ENCODE measurements around the gene INMT.

DNA sequence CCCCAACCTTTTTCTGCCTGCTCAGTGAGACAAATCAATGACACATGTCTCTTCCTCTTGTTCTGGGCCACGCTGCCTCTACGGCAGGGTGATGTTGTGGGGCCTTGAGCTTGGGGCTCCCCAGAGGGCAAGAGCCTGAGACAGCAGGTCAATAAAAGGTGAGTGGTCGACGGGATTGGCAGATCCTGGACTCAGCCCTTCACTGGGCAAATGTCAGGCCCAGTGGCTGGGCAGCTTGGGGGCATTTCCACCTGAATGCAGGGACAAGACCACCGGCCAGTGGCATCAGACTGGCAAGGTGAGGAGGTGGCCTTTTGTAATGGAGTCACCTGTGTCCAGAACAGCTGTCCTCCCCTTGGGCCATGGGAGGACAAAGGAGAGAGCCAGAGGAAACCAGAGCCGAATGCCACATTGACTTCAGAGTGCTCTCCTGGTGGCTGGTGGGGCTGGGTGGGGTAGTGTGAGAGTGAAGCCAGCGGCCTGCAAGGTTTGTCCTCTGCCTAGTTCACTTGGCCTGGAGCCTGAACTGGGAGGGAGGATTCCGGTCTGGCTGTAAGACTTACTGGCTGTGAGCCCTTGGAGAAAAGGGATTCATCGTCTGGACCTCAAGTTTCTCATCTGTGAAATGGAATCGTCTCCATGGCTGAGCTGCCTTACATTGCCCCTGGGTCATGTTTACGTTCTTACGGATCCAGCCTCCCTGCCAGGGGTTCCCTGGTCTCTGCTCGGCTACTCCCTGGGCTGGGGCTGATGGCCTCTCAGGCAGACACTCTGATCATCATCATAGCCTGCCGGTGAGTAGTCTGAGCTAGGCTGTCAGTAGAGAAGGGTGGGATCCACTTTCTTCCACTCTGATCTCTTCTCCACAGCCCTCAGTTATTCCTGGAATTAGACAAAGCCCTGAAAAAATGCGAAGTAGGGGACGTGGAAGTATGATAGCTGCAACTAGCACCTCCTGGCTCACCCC is 44.3 kb upstream of the INMT start:
- TF ChIP-seq, protein P1, sequence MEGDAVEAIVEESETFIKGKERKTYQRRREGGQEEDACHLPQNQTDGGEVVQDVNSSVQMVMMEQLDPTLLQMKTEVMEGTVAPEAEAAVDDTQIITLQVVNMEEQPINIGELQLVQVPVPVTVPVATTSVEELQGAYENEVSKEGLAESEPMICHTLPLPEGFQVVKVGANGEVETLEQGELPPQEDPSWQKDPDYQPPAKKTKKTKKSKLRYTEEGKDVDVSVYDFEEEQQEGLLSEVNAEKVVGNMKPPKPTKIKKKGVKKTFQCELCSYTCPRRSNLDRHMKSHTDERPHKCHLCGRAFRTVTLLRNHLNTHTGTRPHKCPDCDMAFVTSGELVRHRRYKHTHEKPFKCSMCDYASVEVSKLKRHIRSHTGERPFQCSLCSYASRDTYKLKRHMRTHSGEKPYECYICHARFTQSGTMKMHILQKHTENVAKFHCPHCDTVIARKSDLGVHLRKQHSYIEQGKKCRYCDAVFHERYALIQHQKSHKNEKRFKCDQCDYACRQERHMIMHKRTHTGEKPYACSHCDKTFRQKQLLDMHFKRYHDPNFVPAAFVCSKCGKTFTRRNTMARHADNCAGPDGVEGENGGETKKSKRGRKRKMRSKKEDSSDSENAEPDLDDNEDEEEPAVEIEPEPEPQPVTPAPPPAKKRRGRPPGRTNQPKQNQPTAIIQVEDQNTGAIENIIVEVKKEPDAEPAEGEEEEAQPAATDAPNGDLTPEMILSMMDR (IDR thresholded peaks at IDR 0.05): no peak
- no peak for TF ChIP-seq POLR2A (IDR thresholded peaks at IDR 0.05)

Measured in body of pancreas (tissue), 4 donors.